GM12801 (cell line): Measurements from ENCODE around the gene THADA.

Experiments used
- CTCF ChIP-seq: IDR thresholded peaks from one replicate; pipeline ENCODE4 v1.5.1; 2011; ENCODE audit warnings: control low read depth; ENCODE audit not compliant: insufficient read length; ENCODE audit errors: extremely low read depth

The THADA gene

GRCh38 chr2:43541165-43541564, 54.7 kb downstream of the THADA start:
- TF ChIP-seq CTCF: no peak

GRCh38 chr2:43540021-43540779, 55.6 kb downstream of the THADA start:
- no peak for TF ChIP-seq CTCF

- no peak for TF ChIP-seq CTCF
These were observed 56.4 kb downstream of the THADA start for GRCh38 chr2:43539436-43539835.

DNA sequence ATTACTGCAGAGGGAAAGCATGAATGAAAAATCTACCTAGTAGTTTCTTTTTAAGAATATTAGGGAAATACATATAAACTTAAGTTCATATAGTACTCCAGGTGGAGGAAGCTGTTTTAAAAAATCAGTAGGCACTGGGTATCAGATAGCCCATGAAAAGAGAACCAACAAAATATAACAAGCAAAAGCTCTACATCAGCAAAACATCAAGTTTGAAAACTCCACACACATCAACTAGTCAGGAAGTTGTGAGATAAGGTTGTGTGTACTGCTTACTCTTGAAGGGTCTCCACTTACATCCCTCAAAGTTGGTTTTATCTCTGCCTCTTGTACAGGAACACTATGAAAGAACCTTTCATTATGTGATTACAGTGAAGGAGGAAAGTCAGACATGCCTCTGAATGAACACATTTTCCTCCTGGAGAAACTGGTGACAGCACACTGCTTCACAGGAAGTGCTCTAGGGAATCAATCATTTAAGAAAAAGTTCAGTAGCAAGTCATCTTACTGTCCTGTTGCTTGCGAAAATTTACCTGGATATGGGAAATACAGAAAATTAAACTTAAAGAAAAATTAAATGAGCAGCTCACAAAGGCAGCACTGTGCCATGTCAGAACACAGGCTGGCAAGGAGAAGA, 57.7 kb downstream of the THADA start:
- TF ChIP-seq CTCF: no peak

- no peak for TF ChIP-seq CTCF
These were observed 58.7 kb downstream of the THADA start for GRCh38 chr2:43537137-43537536.

GRCh38 chr2:43534569-43534968, 61.3 kb downstream of the THADA start:
- TF ChIP-seq CTCF: no peak

DNA sequence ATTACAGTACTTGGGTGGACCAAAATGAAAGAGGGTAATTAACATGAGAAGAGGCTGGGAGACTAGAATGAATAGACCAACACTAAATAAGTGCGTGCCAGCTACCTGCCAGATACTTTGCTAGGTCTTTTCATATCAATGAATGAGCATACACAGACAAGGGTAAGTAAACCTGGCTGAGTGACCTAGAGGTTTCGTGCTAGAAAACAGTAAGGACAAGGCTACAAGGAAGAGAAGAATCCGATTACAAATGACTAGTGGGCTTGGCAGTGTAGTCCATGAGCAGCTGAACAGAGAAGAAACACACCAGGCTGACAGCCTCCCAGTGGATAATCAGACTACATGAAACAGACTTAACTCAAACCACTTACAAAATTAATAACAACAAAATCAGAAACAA, 64.6 kb downstream of the THADA start:
- TF ChIP-seq CTCF: no peak
